H1 (cell line): ENCODE data around the gene INHBC. TPM values are rescaled to one million over a fixed set of nuclear protein-coding genes. Genes with fewer than 3 reads are reported as not detected.

Source experiments
- NANOG ChIP-seq: IDR thresholded peaks from 2 replicates; pipeline ENCODE4 v1.6.1; 2011; ENCODE audit warnings: low read length, low read depth, mild to moderate bottlenecking, inconsistent platforms; ENCODE audit not compliant: insufficient read depth, poor library complexity, severe bottlenecking
- SP1 ChIP-seq: IDR thresholded peaks from 2 replicates; pipeline ENCODE4 v1.6.1; 2011; ENCODE audit warnings: low read depth, low read length
- polyA plus RNA-seq, 7 experiments: library from polyadenylated mRNA; depleted of rRNA in 3 of 7; stranded (reverse) in 5 of 7; unstranded in 2 of 7; fragments of >200 nt in 5 of 7; fragments of 200-250 nt in 2 of 7; gene quantifications; 1 replicate in 5 of 7; 2 replicates in 1 of 7; 4 replicates in 1 of 7; pipeline versions ENCODE4 v1.2.1 to v1.2.3, GENCODE V29; 2011 to 2013; ENCODE audit warnings: missing spikeins in 2 of 7, mixed read lengths in 2 of 7
- total RNA-seq: library from RNA; stranded (reverse); fragmentation: NEBNext Ultra II Directional; extraction: Animal tissue kit (Norgen Biotek cat#: 25700); gene quantifications from 2 replicates; pipeline ENCODE4 v1.2.1, GENCODE V29; 2021

The INHBC gene
- total and polyA plus RNA-seq, 2 of the 8 experiments (the other 6 are each of a cell fraction or from before 2014, with no cell fraction given): 0.15 TPM; not detected in 1

DNA sequence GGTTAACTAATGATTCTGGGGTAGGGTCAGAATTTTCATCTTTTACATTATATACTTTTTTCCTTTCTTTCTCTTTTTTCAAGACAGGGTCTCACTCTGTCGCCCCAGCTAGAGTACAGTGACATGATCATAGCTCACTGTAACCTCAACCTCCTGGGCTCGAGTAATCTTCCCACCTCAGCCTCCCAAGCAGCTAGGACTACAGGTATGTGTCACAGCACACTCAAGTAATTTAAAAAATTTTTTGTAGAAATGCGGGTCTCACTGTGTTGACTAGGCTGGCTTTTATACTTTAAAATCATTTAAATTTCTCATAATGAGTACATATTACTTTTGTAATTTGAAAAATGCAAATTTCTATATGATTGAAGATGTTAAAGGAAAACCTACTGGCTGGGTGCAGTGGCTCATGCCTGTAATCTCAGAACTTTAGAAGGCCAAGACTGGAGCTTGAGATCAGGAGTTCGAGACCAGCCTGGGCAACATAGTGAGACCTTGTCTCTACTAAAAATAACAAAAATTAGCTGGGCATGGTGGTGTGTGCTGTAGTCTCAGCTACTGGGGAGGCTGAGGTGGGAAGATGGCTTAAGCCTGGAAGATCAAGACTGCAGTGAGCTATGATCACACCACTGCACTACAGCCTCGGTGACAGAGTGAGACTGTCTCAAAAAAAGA, 29.5 kb upstream of the INHBC start (continued):
- TF ChIP-seq NANOG: no peak
- no peak for TF ChIP-seq SP1
